Measurements from ENCODE around the gene FRA10AC1.

GRCh38 chr10:93670372-93670771 lies 32.0 kb downstream of the FRA10AC1 start:
- TF ChIP-seq POLR2A (IDR thresholded peaks at IDR 0.05), result no peak
- no peak for TF ChIP-seq EP300 (IDR thresholded peaks at IDR 0.05)

All from tibial nerve (tissue), 3 donors.